CD4-positive, CD25-positive, alpha-beta regulatory T cell (primary cell): Measurements from ENCODE around the gene HTR7. TPM values are rescaled to one million over a fixed set of nuclear protein-coding genes. Genes with fewer than 3 reads are reported as not detected.
"Not testable (repeated sequence)": the region's sequence is repeated elsewhere in the genome, so short reads cannot be mapped to it uniquely, and the experiment has no call there.

Experiments used
- ATAC-seq, 2 donors: fragments of 150-1000 bp; cut with Tn5 transposase; one replicate each; pipeline ENCODE4 v1.10.0; 2021; ENCODE audit warnings: low read depth in 2 of 2, moderate number of reproducible peaks in 2 of 2, moderate library complexity in 1 of 2
- DNase-seq, 3 donors: peaks; one replicate each; pipeline versions ENCODE4 v3.0.0 to v3.0.0-alpha.2; 2012 to 2022; ENCODE audit warnings: mixed read lengths in 1 of 3
- H3K27ac ChIP-seq: one replicate; pipeline ENCODE4 v1.7.0; 2013; ENCODE audit warnings: mild to moderate bottlenecking, low read length; ENCODE audit not compliant: insufficient read depth, poor library complexity, severe bottlenecking
- H3K27me3 ChIP-seq: one replicate; pipeline ENCODE4 v1.7.0; 2013; ENCODE audit warnings: low read length; ENCODE audit not compliant: control insufficient read depth, insufficient read depth
- H3K36me3 ChIP-seq: one replicate; pipeline ENCODE4 v1.7.0; 2013; ENCODE audit warnings: mild to moderate bottlenecking, low read length, moderate library complexity; ENCODE audit not compliant: control insufficient read depth, insufficient read depth
- H3K4me1 ChIP-seq: 2 replicates; pipeline ENCODE4 v1.7.0; 2013; ENCODE audit warnings: mild to moderate bottlenecking, low read length; ENCODE audit not compliant: insufficient read depth, control insufficient read depth, poor library complexity, severe bottlenecking
- H3K4me3 ChIP-seq: one replicate; pipeline ENCODE4 v1.7.0; 2013; ENCODE audit warnings: low read depth, mild to moderate bottlenecking, low read length, moderate library complexity
- H3K9me3 ChIP-seq, 2 experiments: 1 replicate in 1 of 2; 2 replicates in 1 of 2; pipeline ENCODE4 v1.7.0; 2013; ENCODE audit warnings: low read length in 2 of 2, mild to moderate bottlenecking in 1 of 2, moderate library complexity in 1 of 2; ENCODE audit not compliant: control insufficient read depth in 2 of 2
- H3K27ac Mint-ChIP-seq, 3 donors: one replicate each; pipeline ENCODE4 v1.8.0; 2020 to 2022; ENCODE audit warnings: mild to moderate bottlenecking in 3 of 3, mixed read lengths in 3 of 3, moderate library complexity in 2 of 3
- H3K27me3 Mint-ChIP-seq: one replicate; pipeline ENCODE4 v1.8.0; 2022; ENCODE audit warnings: mild to moderate bottlenecking, mixed read lengths
- H3K36me3 Mint-ChIP-seq: one replicate; pipeline ENCODE4 v1.8.0; 2020; ENCODE audit warnings: mixed read lengths
- H3K4me1 Mint-ChIP-seq, 4 donors: one replicate each; pipeline ENCODE4 v1.8.0; 2020 to 2022; ENCODE audit warnings: mixed read lengths in 4 of 4, mild to moderate bottlenecking in 1 of 4
- H3K4me3 Mint-ChIP-seq, 4 donors: one replicate each; pipeline ENCODE4 v1.8.0; 2020 to 2022; ENCODE audit warnings: mild to moderate bottlenecking in 4 of 4, mixed read lengths in 4 of 4, moderate library complexity in 3 of 4
- H3K9me3 Mint-ChIP-seq, 7 donors: one replicate each; pipeline ENCODE4 v1.8.0; 2020 to 2022; ENCODE audit warnings: mixed read lengths in 7 of 7, mild to moderate bottlenecking in 3 of 7, moderate library complexity in 2 of 7
- polyA plus RNA-seq, 4 donors: library from polyadenylated mRNA; unstranded; fragments of 300-500 nt; fragmentation: Illumina TruSeq; gene quantifications; one replicate each; pipeline ENCODE4 v1.2.3, GENCODE V29; 2021
- total RNA-seq: library from RNA; stranded (reverse); gene quantifications from one replicate; pipeline ENCODE4 v1.2.3, GENCODE V29; 2022

HTR7 gene
- total and polyA plus RNA-seq, 5 donors from 2014 or later: not detected

- DNase-seq: no peak
- H3K4me3 ChIP-seq: no peak overlapping the region
- Mint-ChIP-seq H3K27me3 (peaks cover 22% of the 10 kb centered on the region), H3K4me1 (no peaks in the 10 kb centered on the region), H3K9me3 (peaks cover 0 to 12% (median 5%) of the 10 kb centered on the region in 7 donors), H3K36me3 (peaks cover 5% of the 10 kb centered on the region), H3K27ac (no peak overlapping the region), H3K4me3 (no peak overlapping the region)
- no peak overlapping the region for H3K27ac ChIP-seq
- no peaks in the 10 kb centered on the region for H3K4me1 ChIP-seq
- peaks cover 18% of the 10 kb centered on the region for H3K27me3 ChIP-seq
- H3K9me3 ChIP-seq: peaks cover 8 to 9% of the 10 kb centered on the region in 2 experiments
- ATAC-seq: no peak
- no peaks in the 10 kb centered on the region for H3K36me3 ChIP-seq
Observed at GRCh38 chr10:90845726-90846125, 12.1 kb downstream of the HTR7 start.

GRCh38 chr10:90842725-90843124 is 15.1 kb downstream of the HTR7 start:
- Mint-ChIP-seq H3K36me3 (no peaks in the 10 kb centered on the region), H3K4me1 (no peaks in the 10 kb centered on the region), H3K27ac (no peak overlapping the region), H3K27me3 (peaks cover 27% of the 10 kb centered on the region), H3K9me3 (no peaks in the 10 kb centered on the region), H3K4me3 (no peak overlapping the region)
- DNase-seq (no peak), ATAC-seq (no peak)
- Histone ChIP-seq H3K36me3 (no peaks in the 10 kb centered on the region), H3K27ac (no peak overlapping the region), H3K9me3 (no peaks in the 10 kb centered on the region), H3K27me3 (peaks cover 18% of the 10 kb centered on the region), H3K4me1 (no peaks in the 10 kb centered on the region), H3K4me3 (no peak overlapping the region)

GRCh38 chr10:90837486-90837885 is 20.4 kb downstream of the HTR7 start:
- Mint-ChIP-seq H3K9me3 (no peaks in the 10 kb centered on the region), H3K4me1 (no peaks in the 10 kb centered on the region), H3K36me3 (no peaks in the 10 kb centered on the region), H3K27ac (no peak overlapping the region), H3K4me3 (no peak overlapping the region), H3K27me3 (peaks cover 9% of the 10 kb centered on the region)
- Histone ChIP-seq H3K4me1 (no peaks in the 10 kb centered on the region), H3K27ac (no peak overlapping the region), H3K4me3 (no peak overlapping the region), H3K9me3 (no peaks in the 10 kb centered on the region), H3K36me3 (no peaks in the 10 kb centered on the region), H3K27me3 (peaks cover 5% of the 10 kb centered on the region)
- ATAC-seq (no peak), DNase-seq (no peak)

DNA sequence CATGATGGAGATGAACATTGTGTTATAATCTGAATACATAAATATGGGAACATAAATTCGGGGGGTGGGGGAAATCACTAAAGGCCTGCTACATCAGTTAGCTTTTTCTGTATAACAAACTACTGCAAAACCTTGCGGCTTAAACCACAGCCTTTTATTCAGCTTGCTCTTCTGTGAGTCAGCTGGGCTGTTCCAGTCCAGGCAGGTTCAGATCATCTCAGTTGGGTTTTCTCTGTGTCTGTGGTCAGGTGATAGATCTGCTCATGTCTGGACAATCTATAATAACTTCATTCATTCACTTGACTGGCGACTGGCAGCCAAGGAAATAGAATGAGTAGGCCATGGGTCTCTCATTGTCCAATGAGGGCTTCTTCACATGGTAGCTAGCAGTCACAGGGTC is 23.5 kb downstream of the HTR7 start:
- Mint-ChIP-seq H3K27me3 (peaks cover 9% of the 10 kb centered on the region), H3K4me1 (no peaks in the 10 kb centered on the region), H3K9me3 (no peaks in the 10 kb centered on the region), H3K4me3 (no peak overlapping the region), H3K36me3 (no peaks in the 10 kb centered on the region), H3K27ac (no peak overlapping the region)
- Histone ChIP-seq H3K27me3 (peaks cover 4% of the 10 kb centered on the region), H3K4me3 (no peak overlapping the region), H3K9me3 (no peaks in the 10 kb centered on the region), H3K36me3 (no peaks in the 10 kb centered on the region), H3K27ac (no peak overlapping the region), H3K4me1 (no peaks in the 10 kb centered on the region)
- no peak for DNase-seq
- no peak for ATAC-seq

- Histone ChIP-seq H3K9me3 (no peaks in the 10 kb centered on the region), H3K36me3 (no peaks in the 10 kb centered on the region), H3K4me3 (no peak overlapping the region), H3K27ac (no peak overlapping the region), H3K4me1 (no peaks in the 10 kb centered on the region), H3K27me3 (peaks cover 4% of the 10 kb centered on the region)
- Mint-ChIP-seq H3K36me3 (no peaks in the 10 kb centered on the region), H3K9me3 (no peaks in the 10 kb centered on the region), H3K4me3 (no peak overlapping the region), H3K27me3 (no peaks in the 10 kb centered on the region), H3K27ac (no peak overlapping the region), H3K4me1 (no peaks in the 10 kb centered on the region)
- no peak for ATAC-seq
- no peak for DNase-seq
Observed at GRCh38 chr10:90832111-90832510, 25.7 kb downstream of the HTR7 start.

GRCh38 chr10:90822508-90822907 is 35.3 kb downstream of the HTR7 start:
- H3K4me1 ChIP-seq: no peaks in the 10 kb centered on the region
- peaks cover 17% of the 10 kb centered on the region for H3K27me3 Mint-ChIP-seq
- H3K4me1 Mint-ChIP-seq: no peaks in the 10 kb centered on the region
- no peak overlapping the region for H3K4me3 Mint-ChIP-seq
- H3K9me3 ChIP-seq: no peaks in the 10 kb centered on the region
- peaks cover 0 to 10% (median 1%) of the 10 kb centered on the region in 7 donors for H3K9me3 Mint-ChIP-seq
- H3K4me3 ChIP-seq: no peak overlapping the region
- ATAC-seq (no peak), DNase-seq (no peak)
- H3K27ac ChIP-seq: no peak overlapping the region
- no peaks in the 10 kb centered on the region for H3K36me3 Mint-ChIP-seq
- H3K27me3 ChIP-seq: peaks cover 2% of the 10 kb centered on the region
- H3K36me3 ChIP-seq: no peaks in the 10 kb centered on the region
- H3K27ac Mint-ChIP-seq: no peak overlapping the region

GRCh38 chr10:90821864-90822263 is 36.0 kb downstream of the HTR7 start:
- H3K9me3 ChIP-seq, H3K36me3 ChIP-seq, H3K4me3 ChIP-seq, H3K36me3 Mint-ChIP-seq, ATAC-seq, H3K27ac Mint-ChIP-seq, H3K4me3 Mint-ChIP-seq, H3K4me1 Mint-ChIP-seq, H3K27me3 ChIP-seq, H3K4me1 ChIP-seq, H3K9me3 Mint-ChIP-seq, DNase-seq, H3K27ac ChIP-seq: not testable (repeated sequence)
- H3K27me3 Mint-ChIP-seq: peaks cover 17% of the 10 kb centered on the region

GRCh38 chr10:90819911-90820310 is 37.9 kb downstream of the HTR7 start:
- no peaks in the 10 kb centered on the region for H3K4me1 ChIP-seq
- H3K27ac Mint-ChIP-seq: no peak overlapping the region
- peaks cover 4% of the 10 kb centered on the region for H3K27me3 Mint-ChIP-seq
- no peaks in the 10 kb centered on the region for H3K4me1 Mint-ChIP-seq
- H3K4me3 Mint-ChIP-seq: no peak overlapping the region
- H3K9me3 Mint-ChIP-seq: peaks cover 0 to 10% (median 1%) of the 10 kb centered on the region in 7 donors
- no peak for ATAC-seq
- DNase-seq: no peak
- no peaks in the 10 kb centered on the region for H3K36me3 ChIP-seq
- H3K27ac ChIP-seq: no peak overlapping the region
- H3K9me3 ChIP-seq: no peaks in the 10 kb centered on the region
- H3K27me3 ChIP-seq: no peaks in the 10 kb centered on the region
- H3K36me3 Mint-ChIP-seq: no peaks in the 10 kb centered on the region
- no peak overlapping the region for H3K4me3 ChIP-seq
